H1 (cell line): ENCODE data around the gene ZNF521. TPM values are rescaled to one million over a fixed set of nuclear protein-coding genes. Genes with fewer than 3 reads are reported as not detected.

Experiments used
- CTCF ChIA-PET: fragments of 300-600 bp; sonication (Branson Sonifier 250); formaldehyde crosslinking; loops from one replicate; lab custom pipeline; 2021; ENCODE audit not compliant: partially characterized antibody; lab: Charles Lee
- POLR2A ChIA-PET: fragments of 300-600 bp; sonication (Branson Sonifier 250); formaldehyde crosslinking; loops from one replicate; lab custom pipeline; 2021; ENCODE audit warnings: inconsistent platforms; ENCODE audit not compliant: partially characterized antibody; lab: Charles Lee
- DNase-seq, 2 experiments: peaks; one replicate each; pipeline versions ENCODE4 v3.0.0 to v3.0.0-alpha.2; 2010 to 2022; ENCODE audit warnings: low spot score in 2 of 2, low read depth in 1 of 2, mixed read lengths in 1 of 2
- FAIRE-seq: peaks from 2 replicates; lab custom pipeline; 2011; peaks lifted over from hg19 to GRCh38; lab: Jason Lieb, UNC
- H2AFZ ChIP-seq: 2 replicates; pipeline ENCODE4 v1.8.1; 2012; ENCODE audit warnings: low read length, inconsistent platforms
- H2AK5ac ChIP-seq: 2 replicates; pipeline ENCODE4 v1.6.1; 2013; ENCODE audit warnings: low read depth, low read length
- H2BK120ac ChIP-seq: replicated peaks from 2 replicates; pipeline ENCODE3; 2013; ENCODE audit warnings: low read depth, low read length, inconsistent platforms
- H2BK12ac ChIP-seq: 2 replicates; pipeline ENCODE4 v1.6.1; 2013; ENCODE audit warnings: low read depth, low read length
- H2BK15ac ChIP-seq: 2 replicates; pipeline ENCODE4 v1.6.1; 2013; ENCODE audit warnings: low read length
- H2BK20ac ChIP-seq: 2 replicates; pipeline ENCODE4 v1.6.1; 2013; ENCODE audit warnings: low read length
- H2BK5ac ChIP-seq: 2 replicates; pipeline ENCODE4 v1.6.1; 2013; ENCODE audit warnings: low read depth, low read length
- H3K14ac ChIP-seq: 2 replicates; pipeline ENCODE4 v1.6.1; 2013; ENCODE audit warnings: inconsistent platforms; ENCODE audit not compliant: insufficient read length
- H3K18ac ChIP-seq: 2 replicates; pipeline ENCODE4 v1.6.1; 2013; ENCODE audit warnings: low read length; ENCODE audit errors: extremely low read depth
- H3K23ac ChIP-seq: 2 replicates; pipeline ENCODE4 v1.6.1; 2013; ENCODE audit warnings: inconsistent platforms; ENCODE audit not compliant: insufficient read length
- H3K23me2 ChIP-seq: 2 replicates; pipeline ENCODE4 v1.6.1; 2013; ENCODE audit warnings: low read depth, low read length
- H3K27ac ChIP-seq: 2 replicates; pipeline ENCODE4 v1.6.1; 2011; ENCODE audit warnings: low read depth, low read length, inconsistent platforms
- H3K27me3 ChIP-seq, 4 experiments: replicated peaks in 1 of 4; 1 replicate in 1 of 4; 2 replicates in 3 of 4; pipeline versions ENCODE4 v1.6.1 to v1.8.1; 2011 to 2013; ENCODE audit warnings: low read length in 3 of 4, mild to moderate bottlenecking in 3 of 4, inconsistent platforms in 2 of 4, mixed read lengths in 2 of 4, moderate library complexity in 1 of 4; ENCODE audit not compliant: control insufficient read depth in 3 of 4, insufficient read depth in 3 of 4; ENCODE audit errors: extremely low read depth in 1 of 4
- H3K36me3 ChIP-seq, 4 experiments: 2 replicates each; pipeline versions ENCODE4 v1.6.1 to v1.8.1; 2011 to 2013; ENCODE audit warnings: mild to moderate bottlenecking in 4 of 4, low read length in 3 of 4, moderate library complexity in 2 of 4, control low read depth in 1 of 4, inconsistent platforms in 1 of 4; ENCODE audit not compliant: insufficient read depth in 4 of 4, control insufficient read depth in 2 of 4
- H3K4ac ChIP-seq: replicated peaks from 2 replicates; pipeline ENCODE3; 2013; ENCODE audit warnings: low read length, low read depth, mixed read lengths, inconsistent platforms; ENCODE audit not compliant: insufficient read length
- H3K4me1 ChIP-seq, 4 experiments: replicated peaks in 1 of 4; 1 replicate in 1 of 4; 2 replicates in 3 of 4; pipeline versions ENCODE4 v1.6.1 to v1.8.1; 2011 to 2013; ENCODE audit warnings: low read length in 3 of 4, inconsistent platforms in 2 of 4, mixed read lengths in 1 of 4; ENCODE audit not compliant: insufficient read depth in 4 of 4, control insufficient read depth in 3 of 4
- H3K4me2 ChIP-seq, 2 experiments: 2 replicates each; pipeline versions ENCODE4 v1.6.1 to v1.8.1; 2011 to 2013; ENCODE audit warnings: low read depth in 2 of 2, low read length in 2 of 2, control low read depth in 1 of 2, inconsistent platforms in 1 of 2, mild to moderate bottlenecking in 1 of 2; ENCODE audit not compliant: insufficient read depth in 1 of 2
- H3K4me3 ChIP-seq, 4 experiments: fragments of 200-600, 300-600 bp in 1 of 4; sonication (generic), shearing (Covaris generic), sonication (Bioruptor Twin) in 1 of 4; 2 replicates each; pipeline versions ENCODE4 v1.5.1 to v1.8.1; 2011 to 2016; ENCODE audit warnings: low read length in 4 of 4, low read depth in 3 of 4, control low read depth in 2 of 4, inconsistent platforms in 2 of 4, mild to moderate bottlenecking in 2 of 4, mixed read lengths in 1 of 4, moderate library complexity in 1 of 4; ENCODE audit not compliant: insufficient read depth in 2 of 4; ENCODE audit errors: extremely low read depth in 1 of 4
- H3K56ac ChIP-seq: replicated peaks from 2 replicates; pipeline ENCODE3; 2013; ENCODE audit warnings: low read depth, mild to moderate bottlenecking, mixed read lengths, low read length, inconsistent platforms; ENCODE audit not compliant: insufficient read length
- H3K79me1 ChIP-seq: 2 replicates; pipeline ENCODE4 v1.6.1; 2013; ENCODE audit warnings: low read depth, low read length, control low read depth
- H3K79me2 ChIP-seq, 2 experiments: 2 replicates each; pipeline versions ENCODE4 v1.6.1 to v1.8.1; 2012 to 2013; ENCODE audit warnings: low read length in 2 of 2, mild to moderate bottlenecking in 2 of 2, inconsistent platforms in 1 of 2; ENCODE audit not compliant: insufficient read depth in 2 of 2, control insufficient read depth in 1 of 2
- H3K9ac ChIP-seq, 4 experiments: replicated peaks in 1 of 4; 1 replicate in 1 of 4; 2 replicates in 3 of 4; pipeline versions ENCODE4 v1.6.1 to v1.8.1; 2011 to 2013; ENCODE audit warnings: low read depth in 3 of 4, low read length in 3 of 4, control low read depth in 2 of 4, mild to moderate bottlenecking in 2 of 4, moderate library complexity in 2 of 4, inconsistent platforms in 1 of 4; ENCODE audit errors: extremely low read depth in 1 of 4
- H3K9me3 ChIP-seq, 2 experiments: 2 replicates each; pipeline versions ENCODE4 v1.6.1 to v1.8.1; 2012 to 2013; ENCODE audit warnings: mild to moderate bottlenecking in 2 of 2, moderate library complexity in 2 of 2, control low read depth in 1 of 2, inconsistent platforms in 1 of 2, low read depth in 1 of 2, low read length in 1 of 2, mixed read lengths in 1 of 2; ENCODE audit not compliant: insufficient read depth in 2 of 2
- H4K20me1 ChIP-seq, 2 experiments: replicated peaks in 1 of 2; 2 replicates each; pipeline versions ENCODE3 to v1.8.1; 2011 to 2013; ENCODE audit warnings: inconsistent platforms in 2 of 2, low read length in 2 of 2, mild to moderate bottlenecking in 1 of 2; ENCODE audit not compliant: insufficient read depth in 2 of 2, control insufficient read depth in 1 of 2
- H4K5ac ChIP-seq: 2 replicates; pipeline ENCODE4 v1.6.1; 2013; ENCODE audit warnings: low read length, low read depth, mixed read lengths, inconsistent platforms; ENCODE audit not compliant: insufficient read length
- H4K8ac ChIP-seq: 2 replicates; pipeline ENCODE4 v1.8.0; 2013; ENCODE audit warnings: mild to moderate bottlenecking, moderate library complexity, low read length, inconsistent platforms; ENCODE audit not compliant: insufficient read depth; ENCODE audit errors: extremely low read depth
- H4K91ac ChIP-seq: replicated peaks from 2 replicates; pipeline ENCODE3; 2013; ENCODE audit warnings: low read length, mixed read lengths, inconsistent platforms; ENCODE audit not compliant: insufficient read length
- SIRT6 ChIP-seq: IDR thresholded peaks from one replicate; pipeline ENCODE4 v1.7.1; 2012; ENCODE audit warnings: low read length, inconsistent platforms
- SP1 ChIP-seq: IDR thresholded peaks from 2 replicates; pipeline ENCODE4 v1.6.1; 2011; ENCODE audit warnings: low read depth, low read length
- SP2 ChIP-seq: IDR thresholded peaks from 2 replicates; pipeline ENCODE4 v1.6.1; 2012; ENCODE audit warnings: mild to moderate bottlenecking, low read length, inconsistent platforms
- TAF7 ChIP-seq: optimal IDR thresholded peaks from 2 replicates; pipeline ENCODE3; 2011; ENCODE audit warnings: low read depth, mild to moderate bottlenecking, inconsistent platforms, low read length, moderate library complexity, borderline replicate concordance
- WGBS, 2 experiments: shearing (Covaris generic) in 1 of 2; methylation state at CpG; one replicate each; pipeline versions ENCODE4 v1.1.6 to v1.1.7; 2013 to 2015; ENCODE audit warnings: low lambda C conversion rate in 2 of 2, mixed read lengths in 2 of 2, inconsistent platforms in 1 of 2, low coverage in 1 of 2, missing lambda C conversion rate in 1 of 2; ENCODE audit not compliant: insufficient replicate concordance in 2 of 2, insufficient coverage in 1 of 2, insufficient read length in 1 of 2; ENCODE audit errors: extremely low coverage in 1 of 2, missing lambda C conversion rate in 1 of 2; 5-methylcytosine and 5-hydroxymethylcytosine counted together
- polyA plus RNA-seq, 7 experiments: library from polyadenylated mRNA; depleted of rRNA in 3 of 7; stranded (reverse) in 5 of 7; unstranded in 2 of 7; fragments of >200 nt in 5 of 7; fragments of 200-250 nt in 2 of 7; gene quantifications; 1 replicate in 5 of 7; 2 replicates in 1 of 7; 4 replicates in 1 of 7; pipeline versions ENCODE4 v1.2.1 to v1.2.3, GENCODE V29; 2011 to 2013; ENCODE audit warnings: missing spikeins in 2 of 7, mixed read lengths in 2 of 7
- total RNA-seq: library from RNA; stranded (reverse); fragmentation: NEBNext Ultra II Directional; extraction: Animal tissue kit (Norgen Biotek cat#: 25700); gene quantifications from 2 replicates; pipeline ENCODE4 v1.2.1, GENCODE V29; 2021
- TF ChIP-seq, protein P1 (sequence below), 3 experiments: IDR thresholded peaks; 1 replicate in 2 of 3; 2 replicates in 1 of 3; pipeline versions ENCODE4 v1.5.1 to v1.6.1; 2011; ENCODE audit warnings: low read length in 3 of 3, mild to moderate bottlenecking in 3 of 3, inconsistent platforms in 2 of 3, low read depth in 1 of 3, moderate library complexity in 1 of 3; ENCODE audit not compliant: insufficient read depth in 1 of 3; ENCODE audit errors: control extremely low read depth in 1 of 3

The ZNF521 gene
- total and polyA plus RNA-seq, 2 of the 8 experiments (the other 6 are each of a cell fraction or from before 2014, with no cell fraction given): 9.5 to 15.8 TPM

GRCh38 chr18:25187521-25188192, 164.3 kb downstream of the ZNF521 start:
- H3K4me2 ChIP-seq: no peak overlapping the region
- H4K8ac ChIP-seq: no peak overlapping the region
- no peaks in the 10 kb centered on the region for H3K79me1 ChIP-seq
- ChIA-PET POLR2A (no interaction called here), CTCF (interaction anchor here (1.5 kb wide), 1 partner anchor 15 kb away, joined by 4 read pairs; no protein-coding TSS in a partner anchor)
- no peaks in the 10 kb centered on the region for H3K36me3 ChIP-seq
- FAIRE-seq (no peak), DNase-seq (no peak)
- no peak overlapping the region for H3K4ac ChIP-seq
- H3K4me3 ChIP-seq: no peak overlapping the region
- H3K9ac ChIP-seq: no peak overlapping the region
- no peaks in the 10 kb centered on the region for H3K27me3 ChIP-seq
- no peak overlapping the region for H2BK5ac ChIP-seq
- H3K18ac ChIP-seq: no peak overlapping the region
- H2AK5ac ChIP-seq: no peak overlapping the region
- no peak overlapping the region for H3K56ac ChIP-seq
- H2BK12ac ChIP-seq: no peak overlapping the region
- no peaks in the 10 kb centered on the region for H4K20me1 ChIP-seq
- no peak overlapping the region for H4K5ac ChIP-seq
- H3K79me2 ChIP-seq: no peaks in the 10 kb centered on the region
- no peak overlapping the region for H3K14ac ChIP-seq
- no peak overlapping the region for H2AFZ ChIP-seq
- H2BK120ac ChIP-seq: no peak overlapping the region
- WGBS, 2 experiments: 88% methylated on average over 7 of the region's 7 CpGs; no CpG with 5 or more reads in 1 of the 2 experiments
- H3K23ac ChIP-seq: no peak overlapping the region
- H3K23me2 ChIP-seq: no peaks in the 10 kb centered on the region
- H3K27ac ChIP-seq: no peak overlapping the region
- H2BK20ac ChIP-seq: no peak overlapping the region
- no peak for TF ChIP-seq TAF7
- TF ChIP-seq SIRT6: no peak
- TF ChIP-seq SP2: no peak
- TF ChIP-seq, protein P1, sequence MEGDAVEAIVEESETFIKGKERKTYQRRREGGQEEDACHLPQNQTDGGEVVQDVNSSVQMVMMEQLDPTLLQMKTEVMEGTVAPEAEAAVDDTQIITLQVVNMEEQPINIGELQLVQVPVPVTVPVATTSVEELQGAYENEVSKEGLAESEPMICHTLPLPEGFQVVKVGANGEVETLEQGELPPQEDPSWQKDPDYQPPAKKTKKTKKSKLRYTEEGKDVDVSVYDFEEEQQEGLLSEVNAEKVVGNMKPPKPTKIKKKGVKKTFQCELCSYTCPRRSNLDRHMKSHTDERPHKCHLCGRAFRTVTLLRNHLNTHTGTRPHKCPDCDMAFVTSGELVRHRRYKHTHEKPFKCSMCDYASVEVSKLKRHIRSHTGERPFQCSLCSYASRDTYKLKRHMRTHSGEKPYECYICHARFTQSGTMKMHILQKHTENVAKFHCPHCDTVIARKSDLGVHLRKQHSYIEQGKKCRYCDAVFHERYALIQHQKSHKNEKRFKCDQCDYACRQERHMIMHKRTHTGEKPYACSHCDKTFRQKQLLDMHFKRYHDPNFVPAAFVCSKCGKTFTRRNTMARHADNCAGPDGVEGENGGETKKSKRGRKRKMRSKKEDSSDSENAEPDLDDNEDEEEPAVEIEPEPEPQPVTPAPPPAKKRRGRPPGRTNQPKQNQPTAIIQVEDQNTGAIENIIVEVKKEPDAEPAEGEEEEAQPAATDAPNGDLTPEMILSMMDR (IDR thresholded peaks at IDR 0.05; ENCODE audit: control extremely low read depth in 1 of 3, insufficient read depth in 1 of 3, low read depth in 1 of 3, low read length in 3 of 3): no peak
- no peak for TF ChIP-seq SP1
- peaks cover 0 to 7% (median 3%) of the 10 kb centered on the region in 4 experiments; a peak in 3 of 7 replicates for H3K4me1 ChIP-seq
- H2BK15ac ChIP-seq: no peak overlapping the region
- no peaks in the 10 kb centered on the region for H3K9me3 ChIP-seq
- no peak overlapping the region for H4K91ac ChIP-seq
